AG04450 (cell line): ENCODE data around the gene ADAMTSL1. TPM values are rescaled to one million over a fixed set of nuclear protein-coding genes. Genes with fewer than 3 reads are reported as not detected.

ENCODE experiments used
- CTCF ChIA-PET: fragments of 300-600, 350-600 bp; formaldehyde crosslinking; extraction: SDS; loops from one replicate; lab custom pipeline; 2022; ENCODE audit warnings: antibody characterized with exemption, inconsistent platforms; lab: Charles Lee
- POLR2A ChIA-PET: fragments of 350-600 bp; formaldehyde crosslinking; extraction: SDS; loops from one replicate; lab custom pipeline; 2021; ENCODE audit warnings: antibody characterized with exemption, inconsistent platforms; lab: Yijun Ruan, JAX
- DNase-seq: peaks from one replicate; pipeline ENCODE4 v3.0.0-alpha.2; 2011; ENCODE audit warnings: low read depth, low spot score
- H3K27ac ChIP-seq: one replicate; pipeline ENCODE4 v1.5.1; 2012; ENCODE audit warnings: low read depth, low read length, control low read depth
- H3K27me3 ChIP-seq: one replicate; pipeline ENCODE4 v1.6.0; 2012; ENCODE audit warnings: low read length; ENCODE audit not compliant: control insufficient read depth, insufficient read depth
- H3K4me3 ChIP-seq: 2 replicates; pipeline ENCODE4 v1.5.1; 2011; ENCODE audit warnings: mild to moderate bottlenecking, low read depth, low read length, control low read depth
- H3K9me3 ChIP-seq: 2 replicates; pipeline ENCODE4 v1.5.1; 2012; ENCODE audit warnings: low read length; ENCODE audit not compliant: control insufficient read depth, insufficient read depth
- CTCF ChIP-seq: IDR thresholded peaks from 2 replicates; pipeline ENCODE4 v1.5.1; 2011; ENCODE audit warnings: low read depth, low read length, control low read depth, inconsistent platforms
- polyA plus RNA-seq: library from polyadenylated mRNA; depleted of rRNA; stranded (reverse); fragments of >200 nt; gene quantifications from 2 replicates; pipeline ENCODE4 v1.2.3, GENCODE V29; 2011

The ADAMTSL1 gene
- polyA plus RNA-seq, 1 experiment, result 22.2 TPM

DNA sequence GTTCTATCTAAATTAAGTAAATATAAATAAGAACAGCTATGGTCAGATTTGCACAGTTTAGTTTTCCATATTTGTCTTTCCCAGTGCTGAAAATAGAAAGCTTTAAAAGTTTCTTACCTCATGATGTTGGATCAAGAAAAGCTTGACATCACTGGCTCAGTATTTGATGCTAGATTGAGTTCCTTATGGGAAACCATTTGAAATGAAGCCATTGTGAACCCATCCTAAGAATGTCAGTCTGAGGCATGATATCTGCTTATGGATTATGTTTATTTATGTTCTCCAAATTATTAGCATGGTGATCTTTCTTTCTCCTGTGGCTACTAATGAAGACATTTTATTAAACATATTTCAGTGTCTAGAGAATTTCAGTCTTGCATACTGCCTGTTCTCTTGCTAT is 143.0 kb downstream of the ADAMTSL1 start:
- no peaks in the 10 kb centered on the region for H3K9me3 ChIP-seq
- no peak for TF ChIP-seq CTCF
- H3K4me3 ChIP-seq, result no peak overlapping the region
- ChIA-PET CTCF (interaction anchor here (0.7 kb wide), 1 partner anchor 310 kb away, joined by 4 read pairs; no protein-coding TSS in a partner anchor), POLR2A (no interaction called here)
- no peaks in the 10 kb centered on the region for H3K27me3 ChIP-seq
- no peak overlapping the region for H3K27ac ChIP-seq
- no peak for DNase-seq

DNA sequence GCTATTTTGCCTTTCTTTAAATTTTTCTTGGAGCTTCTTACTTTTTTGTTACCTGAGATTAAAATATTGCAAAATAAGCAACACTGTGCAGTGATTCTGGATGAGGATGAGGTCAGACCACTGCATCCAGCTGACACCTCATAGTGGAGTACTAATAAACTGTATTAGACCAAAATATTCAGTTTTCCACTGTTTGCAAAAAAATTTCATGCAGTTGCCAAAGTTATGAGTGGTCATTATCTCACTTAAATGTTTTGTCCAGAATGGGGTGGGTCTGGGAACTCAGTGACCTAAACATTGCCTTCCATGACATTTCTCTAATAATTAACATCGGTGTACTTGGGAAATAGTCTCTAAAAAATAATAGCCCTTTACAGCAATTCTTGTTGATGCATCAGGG is 143.8 kb downstream of the ADAMTSL1 start:
- no peak overlapping the region for H3K4me3 ChIP-seq
- no peaks in the 10 kb centered on the region for H3K9me3 ChIP-seq
- DNase-seq, result no peak
- ChIA-PET POLR2A (no interaction called here), CTCF (no interaction called here)
- no peaks in the 10 kb centered on the region for H3K27me3 ChIP-seq
- no peak for TF ChIP-seq CTCF
- H3K27ac ChIP-seq, result no peak overlapping the region

DNA sequence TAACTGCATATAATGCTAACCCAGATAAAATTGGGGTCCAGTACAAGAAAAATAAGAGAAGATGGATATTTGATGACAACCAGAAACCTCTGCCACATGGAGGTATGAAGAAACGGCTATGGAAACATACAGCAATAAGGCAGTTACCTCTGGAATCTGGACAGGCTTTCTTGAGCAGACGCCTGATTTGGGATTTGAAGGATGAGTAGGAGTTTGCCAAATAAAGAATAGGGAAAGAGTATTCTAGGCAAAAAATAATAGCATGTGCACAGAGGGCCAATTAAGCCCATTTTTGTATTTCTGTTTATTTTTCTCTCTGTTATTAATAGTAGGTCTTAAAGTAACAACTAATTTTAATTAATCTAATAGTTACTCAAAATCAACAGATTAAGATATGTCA is 144.9 kb downstream of the ADAMTSL1 start:
- H3K27ac ChIP-seq, result no peak overlapping the region
- no peak for TF ChIP-seq CTCF
- CTCF ChIA-PET, result no interaction called here
- DNase-seq, result no peak
- H3K27me3 ChIP-seq, result no peaks in the 10 kb centered on the region
- no peak overlapping the region for H3K4me3 ChIP-seq
- POLR2A ChIA-PET, result no interaction called here
- H3K9me3 ChIP-seq, result no peaks in the 10 kb centered on the region

GRCh38 chr9:18622186-18622836 is 148.4 kb downstream of the ADAMTSL1 start:
- POLR2A ChIA-PET, result no interaction called here
- no peak overlapping the region for H3K27ac ChIP-seq

More at GRCh38 chr9:18622186-18622836, 148.4 kb downstream of the ADAMTSL1 start:
- H3K27me3 ChIP-seq, result no peaks in the 10 kb centered on the region
- no peak overlapping the region for H3K4me3 ChIP-seq
- no peak for DNase-seq
- CTCF ChIA-PET, result no interaction called here
- no peak for TF ChIP-seq CTCF
- H3K9me3 ChIP-seq, result no peaks in the 10 kb centered on the region
